Erythroblast (primary cell): Measurements from ENCODE around the gene CLIC1.

Experiments
- GATA1 ChIP-seq: IDR thresholded peaks from 2 replicates; pipeline ENCODE4 v1.6.1; 2011; ENCODE audit warnings: low read depth, mild to moderate bottlenecking, control low read depth, low read length, moderate library complexity
- POLR2A ChIP-seq: IDR thresholded peaks from 2 replicates; pipeline ENCODE4 v1.6.1; 2011; ENCODE audit warnings: mild to moderate bottlenecking, low read length

DNA sequence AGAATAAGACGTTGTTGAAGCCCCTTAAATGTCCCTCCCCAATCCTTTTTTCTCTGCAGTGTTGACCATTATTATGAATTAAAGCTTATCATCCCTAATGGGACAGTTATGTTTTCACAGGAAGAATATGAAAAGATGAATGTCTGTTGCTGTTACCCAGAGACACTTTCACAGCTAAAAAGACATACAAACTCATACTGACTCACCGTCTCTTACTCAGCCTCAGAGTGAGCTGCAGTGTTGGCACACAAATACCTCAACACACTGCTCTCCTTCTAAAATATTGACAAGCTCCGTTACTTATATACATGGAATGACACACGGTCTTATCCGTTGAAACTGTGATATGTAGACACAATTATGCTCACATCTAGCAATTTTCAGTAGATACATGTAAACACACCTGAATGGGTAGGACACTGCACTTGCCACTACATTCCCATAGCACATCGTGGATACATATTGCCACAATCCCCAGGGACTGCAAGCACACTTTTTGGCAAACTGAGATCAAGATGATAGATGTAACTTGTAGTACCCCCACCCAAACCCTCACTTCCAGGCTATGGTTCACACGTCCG lies 16.5 kb upstream of the CLIC1 start:
- no peak for TF ChIP-seq POLR2A
- TF ChIP-seq GATA1, result no peak
